ENCODE results near the gene CHD9NB.

The CHD9NB gene

DNA sequence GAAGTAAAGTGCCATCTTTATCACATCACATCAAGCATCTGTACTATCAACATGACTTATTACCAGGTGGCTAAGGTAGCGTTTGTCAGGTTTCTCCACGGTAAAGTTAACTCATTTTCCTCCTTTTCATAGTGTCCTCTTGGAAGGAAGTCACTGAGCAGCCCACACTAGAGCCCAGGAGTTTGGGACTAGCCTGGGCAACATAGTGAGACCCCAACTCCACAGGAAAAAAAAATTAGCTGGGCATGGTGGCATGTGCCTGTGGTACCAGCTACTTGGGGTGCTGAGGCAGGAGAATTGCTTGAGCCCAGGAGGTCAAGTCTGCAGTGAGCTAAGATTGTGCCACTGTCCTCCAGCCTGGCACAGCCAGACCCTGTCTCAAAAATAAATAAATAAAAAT lies 15.0 kb upstream of the CHD9NB start:
- H3K27me3 ChIP-seq (ENCODE audit: insufficient read depth, low read length, poor library complexity), result no peaks in the 10 kb centered on the region
- no peak overlapping the region for H3K27ac ChIP-seq (ENCODE audit: low read depth, low read length)
- H3K36me3 ChIP-seq (ENCODE audit: control insufficient read depth, insufficient read depth, low read length), result no peaks in the 10 kb centered on the region
- no peak overlapping the region for H3K18ac ChIP-seq (ENCODE audit: low read length)
- no peak overlapping the region for H3K23ac ChIP-seq (ENCODE audit: low read length)
- no peak overlapping the region for H3K4ac ChIP-seq (ENCODE audit: low read depth, low read length)
- H4K5ac ChIP-seq (ENCODE audit: low read length), result no peak overlapping the region
- H3K9ac ChIP-seq (ENCODE audit: low read length), result no peak overlapping the region
- no peak overlapping the region for H4K8ac ChIP-seq (ENCODE audit: low read depth, low read length)
- H3K56ac ChIP-seq (ENCODE audit: low read length), result no peak overlapping the region
- H3K4me2 ChIP-seq (ENCODE audit: low read length), result no peak overlapping the region
- H3K4me3 ChIP-seq (ENCODE audit: low read length), result no peak overlapping the region
- H2BK120ac ChIP-seq (ENCODE audit: low read depth, low read length), result no peak overlapping the region
- no peaks in the 10 kb centered on the region for H3K79me2 ChIP-seq (ENCODE audit: control insufficient read depth, insufficient read depth, low read length)
- no peak for DNase-seq
- no peak overlapping the region for H2BK5ac ChIP-seq (ENCODE audit: low read length)
- no peak overlapping the region for H2BK15ac ChIP-seq (replicated peaks; ENCODE audit: low read depth)
- no peaks in the 10 kb centered on the region for H3K4me1 ChIP-seq (ENCODE audit: control insufficient read depth, low read depth, low read length)
- peaks cover 7% of the 10 kb centered on the region for H3K79me1 ChIP-seq (ENCODE audit: low read length)
- WGBS (ENCODE audit: extremely low coverage, insufficient coverage, low lambda C conversion rate), result no CpG with 5 or more reads among the region's 2 CpGs
- H2AK5ac ChIP-seq (ENCODE audit: low read length), result no peak overlapping the region

- Histone ChIP-seq H3K4me2 (ENCODE audit: low read length) (no peak overlapping the region), H3K79me1 (ENCODE audit: low read length) (peaks cover 9% of the 10 kb centered on the region), H3K27ac (ENCODE audit: low read depth, low read length) (no peak overlapping the region), H4K8ac (ENCODE audit: low read depth, low read length) (no peak overlapping the region), H2BK120ac (ENCODE audit: low read depth, low read length) (no peak overlapping the region), H3K4me1 (ENCODE audit: control insufficient read depth, low read depth, low read length) (no peaks in the 10 kb centered on the region), H3K18ac (ENCODE audit: low read length) (no peak overlapping the region), H3K56ac (ENCODE audit: low read length) (no peak overlapping the region), H3K27me3 (ENCODE audit: insufficient read depth, low read length, poor library complexity) (no peaks in the 10 kb centered on the region), H4K5ac (ENCODE audit: low read length) (no peak overlapping the region), H2AK5ac (ENCODE audit: low read length) (no peak overlapping the region), H3K4ac (ENCODE audit: low read depth, low read length) (no peak overlapping the region), H3K4me3 (ENCODE audit: low read length) (no peak overlapping the region), H3K23ac (ENCODE audit: low read length) (no peak overlapping the region), H2BK15ac (replicated peaks; ENCODE audit: low read depth) (no peak overlapping the region), H2BK5ac (ENCODE audit: low read length) (no peak overlapping the region), H3K79me2 (ENCODE audit: control insufficient read depth, insufficient read depth, low read length) (no peaks in the 10 kb centered on the region), H3K9ac (ENCODE audit: low read length) (no peak overlapping the region), H3K36me3 (ENCODE audit: control insufficient read depth, insufficient read depth, low read length) (no peaks in the 10 kb centered on the region)
- DNase-seq, result no peak
- no CpG with 5 or more reads among the region's 6 CpGs for WGBS (ENCODE audit: extremely low coverage, insufficient coverage, low lambda C conversion rate)
Measured at GRCh38 chr16:53065461-53066061, 12.9 kb upstream of the CHD9NB start.

DNA sequence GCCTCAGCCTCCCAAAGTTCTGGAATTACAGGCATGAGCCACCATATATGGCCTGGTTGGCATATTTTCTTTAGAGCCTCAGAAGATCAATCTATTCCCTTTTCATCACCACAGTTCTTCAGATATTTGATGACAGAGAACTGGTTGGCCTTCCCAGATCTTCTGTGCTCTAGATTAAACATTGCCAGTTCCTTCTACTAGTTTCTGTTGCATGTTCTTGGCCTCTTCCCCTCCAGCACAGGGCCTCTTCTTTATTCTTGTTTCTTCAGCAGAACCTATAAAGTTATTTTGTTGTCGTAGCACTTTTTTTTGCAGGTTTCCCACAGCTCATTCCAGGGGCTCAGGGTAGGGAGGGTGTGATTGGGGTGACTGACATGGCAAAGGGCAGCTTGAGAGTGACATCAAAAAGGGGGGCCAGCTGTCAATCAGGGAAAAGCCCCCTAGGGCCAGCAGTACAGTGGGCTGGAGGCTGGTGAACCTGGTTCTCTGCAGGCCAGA lies 11.4 kb upstream of the CHD9NB start:
- Histone ChIP-seq H3K4me1 (ENCODE audit: control insufficient read depth, low read depth, low read length) (no peaks in the 10 kb centered on the region), H3K4me3 (ENCODE audit: low read length) (no peak overlapping the region), H2BK15ac (replicated peaks; ENCODE audit: low read depth) (no peak overlapping the region), H4K8ac (ENCODE audit: low read depth, low read length) (no peak overlapping the region), H4K5ac (ENCODE audit: low read length) (no peak overlapping the region), H3K4me2 (ENCODE audit: low read length) (no peak overlapping the region), H2AK5ac (ENCODE audit: low read length) (no peak overlapping the region), H3K9ac (ENCODE audit: low read length) (no peak overlapping the region), H3K27ac (ENCODE audit: low read depth, low read length) (no peak overlapping the region), H3K79me2 (ENCODE audit: control insufficient read depth, insufficient read depth, low read length) (peaks cover 2% of the 10 kb centered on the region), H3K79me1 (ENCODE audit: low read length) (peaks cover 10% of the 10 kb centered on the region), H3K18ac (ENCODE audit: low read length) (no peak overlapping the region), H2BK5ac (ENCODE audit: low read length) (no peak overlapping the region), H3K56ac (ENCODE audit: low read length) (no peak overlapping the region), H3K23ac (ENCODE audit: low read length) (no peak overlapping the region), H2BK120ac (ENCODE audit: low read depth, low read length) (no peak overlapping the region), H3K27me3 (ENCODE audit: insufficient read depth, low read length, poor library complexity) (no peaks in the 10 kb centered on the region), H3K4ac (ENCODE audit: low read depth, low read length) (no peak overlapping the region), H3K36me3 (ENCODE audit: control insufficient read depth, insufficient read depth, low read length) (no peaks in the 10 kb centered on the region)
- no peak for DNase-seq
- no CpG with 5 or more reads among the region's 1 CpG for WGBS (ENCODE audit: extremely low coverage, insufficient coverage, low lambda C conversion rate)

DNA sequence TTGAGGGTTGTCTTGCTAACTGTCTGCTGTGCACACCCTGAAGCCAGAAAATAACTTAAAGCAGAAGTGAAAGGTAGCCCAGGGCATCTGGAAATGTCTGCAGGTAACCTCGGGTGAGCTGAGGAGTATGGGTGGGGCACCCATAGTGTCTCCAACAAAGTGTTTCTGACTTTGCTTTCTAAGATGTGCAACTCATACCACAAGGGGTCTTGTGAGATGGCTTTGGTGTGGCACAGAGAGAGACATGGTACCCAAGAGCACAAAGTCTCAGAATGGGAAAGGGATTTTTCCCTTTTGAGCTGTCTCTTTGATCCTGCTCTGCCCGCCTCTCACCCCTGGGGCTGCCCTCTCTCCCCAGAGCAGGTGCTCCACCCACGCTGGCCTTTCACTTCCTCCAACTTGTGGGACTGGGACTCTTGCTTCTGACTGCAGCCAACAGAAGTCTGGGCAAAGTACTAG lies 9.0 kb upstream of the CHD9NB start:
- no CpG with 5 or more reads among the region's 3 CpGs for WGBS (ENCODE audit: extremely low coverage, insufficient coverage, low lambda C conversion rate)
- Histone ChIP-seq H3K79me2 (ENCODE audit: control insufficient read depth, insufficient read depth, low read length) (peaks cover 5% of the 10 kb centered on the region), H3K18ac (ENCODE audit: low read length) (no peak overlapping the region), H3K4me1 (ENCODE audit: control insufficient read depth, low read depth, low read length) (no peaks in the 10 kb centered on the region), H4K5ac (ENCODE audit: low read length) (no peak overlapping the region), H3K36me3 (ENCODE audit: control insufficient read depth, insufficient read depth, low read length) (no peaks in the 10 kb centered on the region), H3K56ac (ENCODE audit: low read length) (no peak overlapping the region), H3K27me3 (ENCODE audit: insufficient read depth, low read length, poor library complexity) (no peaks in the 10 kb centered on the region), H2BK5ac (ENCODE audit: low read length) (no peak overlapping the region), H3K9ac (ENCODE audit: low read length) (no peak overlapping the region), H3K79me1 (ENCODE audit: low read length) (peaks cover 8% of the 10 kb centered on the region), H3K23ac (ENCODE audit: low read length) (no peak overlapping the region), H2AK5ac (ENCODE audit: low read length) (no peak overlapping the region), H3K4me2 (ENCODE audit: low read length) (no peak overlapping the region), H3K4ac (ENCODE audit: low read depth, low read length) (no peak overlapping the region), H2BK120ac (ENCODE audit: low read depth, low read length) (no peak overlapping the region), H4K8ac (ENCODE audit: low read depth, low read length) (no peak overlapping the region), H2BK15ac (replicated peaks; ENCODE audit: low read depth) (no peak overlapping the region), H3K27ac (ENCODE audit: low read depth, low read length) (no peak overlapping the region), H3K4me3 (ENCODE audit: low read length) (no peak overlapping the region)
- DNase-seq, result no peak

DNA sequence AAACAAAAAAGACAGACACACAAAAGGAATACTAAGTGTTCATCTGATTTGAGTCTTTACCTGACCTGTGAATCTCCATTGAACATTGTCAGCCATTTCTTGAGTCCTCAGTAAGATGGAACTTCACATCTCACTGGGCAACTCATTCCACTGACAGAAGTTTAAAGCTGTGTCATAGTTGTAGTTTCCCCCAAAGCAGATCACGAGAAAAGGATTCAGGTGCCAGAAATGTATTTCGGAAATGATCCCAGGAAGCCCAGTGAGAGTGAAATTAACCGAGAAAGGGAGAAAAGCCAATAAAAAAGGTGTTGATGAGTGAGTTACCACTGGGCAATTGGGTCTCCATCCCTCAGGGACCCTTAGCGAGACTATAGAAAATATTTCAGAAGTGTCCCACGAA lies 8.6 kb upstream of the CHD9NB start:
- Histone ChIP-seq H2BK120ac (ENCODE audit: low read depth, low read length) (no peak overlapping the region), H3K4me3 (ENCODE audit: low read length) (no peak overlapping the region), H3K9ac (ENCODE audit: low read length) (no peak overlapping the region), H3K36me3 (ENCODE audit: control insufficient read depth, insufficient read depth, low read length) (no peaks in the 10 kb centered on the region), H3K56ac (ENCODE audit: low read length) (no peak overlapping the region), H3K23ac (ENCODE audit: low read length) (no peak overlapping the region), H3K79me1 (ENCODE audit: low read length) (peaks cover 7% of the 10 kb centered on the region), H4K5ac (ENCODE audit: low read length) (no peak overlapping the region), H3K27me3 (ENCODE audit: insufficient read depth, low read length, poor library complexity) (no peaks in the 10 kb centered on the region), H2BK5ac (ENCODE audit: low read length) (no peak overlapping the region), H3K4ac (ENCODE audit: low read depth, low read length) (no peak overlapping the region), H4K8ac (ENCODE audit: low read depth, low read length) (no peak overlapping the region), H2BK15ac (replicated peaks; ENCODE audit: low read depth) (no peak overlapping the region), H3K18ac (ENCODE audit: low read length) (no peak overlapping the region), H3K27ac (ENCODE audit: low read depth, low read length) (no peak overlapping the region), H3K4me1 (ENCODE audit: control insufficient read depth, low read depth, low read length) (no peaks in the 10 kb centered on the region), H3K4me2 (ENCODE audit: low read length) (no peak overlapping the region), H2AK5ac (ENCODE audit: low read length) (no peak overlapping the region), H3K79me2 (ENCODE audit: control insufficient read depth, insufficient read depth, low read length) (peaks cover 5% of the 10 kb centered on the region)
- no CpG with 5 or more reads among the region's 5 CpGs for WGBS (ENCODE audit: extremely low coverage, insufficient coverage, low lambda C conversion rate)
- DNase-seq, result no peak

GRCh38 chr16:53059672-53060071 lies 7.0 kb upstream of the CHD9NB start:
- no peaks in the 10 kb centered on the region for H3K27me3 ChIP-seq (ENCODE audit: insufficient read depth, low read length, poor library complexity)
- no peak overlapping the region for H3K23ac ChIP-seq (ENCODE audit: low read length)
- H3K79me1 ChIP-seq (ENCODE audit: low read length), result peaks cover 8% of the 10 kb centered on the region
- H4K5ac ChIP-seq (ENCODE audit: low read length), result no peak overlapping the region
- H3K36me3 ChIP-seq (ENCODE audit: control insufficient read depth, insufficient read depth, low read length), result no peaks in the 10 kb centered on the region
- no peak overlapping the region for H2AK5ac ChIP-seq (ENCODE audit: low read length)
- H2BK5ac ChIP-seq (ENCODE audit: low read length), result no peak overlapping the region
- no peak overlapping the region for H2BK120ac ChIP-seq (ENCODE audit: low read depth, low read length)
- no peak overlapping the region for H3K4me2 ChIP-seq (ENCODE audit: low read length)
- WGBS (ENCODE audit: extremely low coverage, insufficient coverage, low lambda C conversion rate), result no CpG with 5 or more reads among the region's 7 CpGs
- H3K27ac ChIP-seq (ENCODE audit: low read depth, low read length), result no peak overlapping the region
- no peak for DNase-seq
- peaks cover 5% of the 10 kb centered on the region for H3K79me2 ChIP-seq (ENCODE audit: control insufficient read depth, insufficient read depth, low read length)
- no peak overlapping the region for H3K56ac ChIP-seq (ENCODE audit: low read length)
- no peak overlapping the region for H3K18ac ChIP-seq (ENCODE audit: low read length)
- H3K4me1 ChIP-seq (ENCODE audit: control insufficient read depth, low read depth, low read length), result no peaks in the 10 kb centered on the region
- H3K4ac ChIP-seq (ENCODE audit: low read depth, low read length), result no peak overlapping the region
- no peak overlapping the region for H4K8ac ChIP-seq (ENCODE audit: low read depth, low read length)
- no peak overlapping the region for H3K9ac ChIP-seq (ENCODE audit: low read length)
- H3K4me3 ChIP-seq (ENCODE audit: low read length), result no peak overlapping the region
- H2BK15ac ChIP-seq (replicated peaks; ENCODE audit: low read depth), result no peak overlapping the region

All from mesendoderm (in vitro differentiated cells).